NB4 (cell line): ENCODE data around the gene AKR1C1.
"Not testable (repeated sequence)": the region's sequence is repeated elsewhere in the genome, so short reads cannot be mapped to it uniquely, and the experiment has no call there.

Experiments used
- CTCF ChIP-seq: IDR thresholded peaks from one replicate; pipeline ENCODE4 v1.5.1; 2012; ENCODE audit warnings: low read depth, low read length
- MYC ChIP-seq: IDR thresholded peaks from 2 replicates; pipeline ENCODE4 v1.6.1; 2011; ENCODE audit warnings: low read depth, low read length
- POLR2A ChIP-seq: IDR thresholded peaks from 2 replicates; pipeline ENCODE4 v1.6.1; 2011; ENCODE audit warnings: mild to moderate bottlenecking; ENCODE audit not compliant: insufficient read length; ENCODE audit errors: extremely low read depth
- TF ChIP-seq, protein P1 (sequence below): IDR thresholded peaks from 2 replicates; pipeline ENCODE4 v1.6.1; 2011; ENCODE audit warnings: low read depth, low read length

DNA sequence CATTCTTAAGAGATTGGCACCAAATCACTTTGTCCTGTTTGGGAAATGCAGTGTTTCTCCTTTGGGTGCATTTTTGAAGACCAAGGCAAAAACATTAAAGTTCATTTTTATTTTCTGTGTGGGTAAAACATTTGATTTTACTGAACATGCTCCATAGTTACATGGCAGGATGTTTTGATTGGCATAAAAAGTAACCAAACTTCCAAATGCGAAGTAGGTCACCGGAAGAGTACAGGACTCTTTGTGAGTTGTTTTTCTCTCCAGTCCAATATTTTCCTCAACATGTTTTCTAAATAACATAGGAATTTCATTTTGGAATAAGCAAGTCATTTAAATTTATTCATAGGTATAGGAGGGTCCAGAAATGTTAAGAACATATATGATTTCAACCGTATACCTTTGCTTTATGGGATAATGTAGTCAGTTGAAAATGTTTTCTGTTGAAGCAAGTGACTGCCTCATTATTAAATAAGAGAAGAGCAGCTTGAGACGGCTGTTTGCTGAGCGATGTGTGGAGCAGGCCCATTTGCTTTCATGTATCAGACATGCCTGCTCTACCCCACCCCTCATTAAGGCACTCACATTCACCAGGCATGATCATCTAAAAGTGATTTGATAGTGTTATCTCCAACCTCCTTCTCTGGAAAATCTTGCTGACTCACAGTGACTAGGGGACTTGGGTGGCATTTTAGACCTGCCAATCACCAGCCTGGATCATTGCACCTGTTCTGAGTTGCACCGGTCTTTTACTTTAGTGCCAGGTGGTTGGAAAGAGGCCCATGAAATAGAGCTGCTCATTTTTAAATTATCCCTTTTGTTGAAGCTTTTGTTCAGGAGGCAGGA, 56.8 kb downstream of the AKR1C1 start:
- TF ChIP-seq POLR2A, CTCF, MYC: not testable (repeated sequence)
- TF ChIP-seq, protein P1, sequence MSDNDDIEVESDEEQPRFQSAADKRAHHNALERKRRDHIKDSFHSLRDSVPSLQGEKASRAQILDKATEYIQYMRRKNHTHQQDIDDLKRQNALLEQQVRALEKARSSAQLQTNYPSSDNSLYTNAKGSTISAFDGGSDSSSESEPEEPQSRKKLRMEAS: not testable (repeated sequence)
